HG03565 (cell line): ENCODE data around the gene GALNT3.

Experiments
- ATAC-seq: cut with Tn5 transposase; IDR thresholded peaks from one replicate; pipeline ENCODE4 v1.9.1; 2021; ENCODE audit warnings: mild to moderate bottlenecking, moderate library complexity; ENCODE audit not compliant: unreplicated experiment

Gene GALNT3

DNA sequence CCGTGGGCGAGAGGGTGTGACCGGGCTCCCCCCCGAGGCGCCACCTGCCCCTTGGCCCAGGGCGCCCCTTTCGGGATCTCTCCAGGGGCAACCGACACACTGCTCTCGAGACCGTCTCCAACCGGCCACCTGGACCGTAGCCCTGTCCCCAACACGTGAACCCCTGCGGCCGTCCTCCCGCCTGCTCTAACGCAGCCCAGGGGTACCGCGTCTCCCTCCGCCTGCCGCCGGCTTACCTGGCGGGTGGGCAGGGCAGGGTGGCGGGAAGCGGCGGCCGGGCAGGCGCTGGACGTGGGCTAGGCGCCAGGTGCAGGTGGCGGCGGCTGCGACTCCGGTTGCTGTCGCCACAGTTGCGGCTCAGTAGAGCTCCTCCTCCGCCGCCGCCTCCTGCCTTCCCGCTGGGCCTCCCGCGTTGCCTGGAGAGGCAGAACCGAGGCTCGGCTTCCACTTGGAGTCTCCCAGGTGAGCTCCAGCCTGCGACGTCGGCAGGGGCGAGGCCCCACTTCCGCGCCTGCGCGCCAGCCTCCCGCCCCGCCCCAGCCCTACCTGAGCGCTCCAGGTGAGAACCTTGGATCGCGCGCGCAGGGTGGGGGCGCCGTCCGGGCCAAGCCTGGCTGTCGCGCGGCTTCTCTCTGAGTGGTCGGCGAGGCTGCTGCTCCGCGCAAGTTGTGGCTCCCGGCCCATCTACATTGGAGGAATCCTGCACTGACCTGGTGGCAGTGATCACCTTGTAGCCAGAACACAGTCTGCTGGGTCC lies at the start of gene GALNT3:
Gene GALNT3 (minus strand): TSS at position 469 of the 757 bp plus-strand sequence. CDS start 23,547 bp downstream, outside the sequence.
- peak; percentile 16 for ATAC-seq

- ATAC-seq, result no peak
Measured at GRCh38 chr2:165843351-165843750, 49.3 kb upstream of the GALNT3 start.

DNA sequence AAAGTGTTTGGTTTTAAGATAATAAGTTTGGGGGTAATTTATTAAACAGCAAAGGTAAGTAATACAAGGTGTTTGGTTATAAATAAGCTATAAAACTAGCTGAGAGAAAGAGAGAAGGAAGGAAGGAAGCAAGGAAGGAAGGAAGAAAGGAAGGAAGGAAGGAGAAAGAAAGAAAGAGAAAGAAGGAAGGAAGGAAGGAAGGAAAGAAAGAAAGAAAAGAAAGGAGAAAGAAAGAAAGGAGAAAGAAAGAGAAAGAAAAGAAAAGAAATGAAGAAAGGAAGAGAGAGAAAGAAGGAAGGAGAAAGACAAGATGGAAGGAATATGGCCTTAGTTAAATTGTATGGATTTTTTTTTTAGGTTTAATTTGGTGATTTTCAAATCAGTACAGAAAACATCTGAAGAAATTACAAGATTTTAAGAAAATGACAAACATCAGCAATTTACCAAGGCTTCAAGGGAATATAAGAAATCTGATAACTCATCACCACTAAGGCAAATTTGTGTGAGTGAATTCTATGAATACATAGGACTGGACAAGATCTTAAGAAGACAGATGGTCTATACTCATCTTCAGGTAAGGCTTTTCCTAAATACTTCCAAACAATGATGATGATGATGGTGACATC lies 46.4 kb upstream of the GALNT3 start:
- no peak for ATAC-seq

GRCh38 chr2:165839610-165840009 lies 45.6 kb upstream of the GALNT3 start:
- no peak for ATAC-seq

- ATAC-seq, result no peak
Measured at GRCh38 chr2:165837122-165837521, 43.1 kb upstream of the GALNT3 start.

DNA sequence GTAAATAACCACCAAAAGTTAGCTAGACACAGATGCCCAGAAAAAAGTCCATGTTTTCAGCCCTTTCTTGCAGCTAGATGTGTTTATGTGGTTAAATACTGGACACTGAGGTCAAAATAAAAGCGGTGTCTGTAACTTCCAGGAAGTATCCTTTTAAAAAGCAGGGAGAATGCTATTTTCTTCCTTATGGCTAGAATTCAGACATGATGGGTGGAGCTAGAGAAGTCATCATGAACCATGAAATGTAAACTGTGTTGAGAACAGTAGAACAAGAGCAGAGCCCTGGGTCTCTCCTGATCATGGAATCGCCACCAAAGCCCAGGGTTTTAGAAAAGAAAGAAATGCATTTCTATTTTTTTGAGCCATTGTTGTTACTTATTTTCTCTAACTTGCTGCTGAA lies 41.3 kb upstream of the GALNT3 start:
- ATAC-seq, result no peak

DNA sequence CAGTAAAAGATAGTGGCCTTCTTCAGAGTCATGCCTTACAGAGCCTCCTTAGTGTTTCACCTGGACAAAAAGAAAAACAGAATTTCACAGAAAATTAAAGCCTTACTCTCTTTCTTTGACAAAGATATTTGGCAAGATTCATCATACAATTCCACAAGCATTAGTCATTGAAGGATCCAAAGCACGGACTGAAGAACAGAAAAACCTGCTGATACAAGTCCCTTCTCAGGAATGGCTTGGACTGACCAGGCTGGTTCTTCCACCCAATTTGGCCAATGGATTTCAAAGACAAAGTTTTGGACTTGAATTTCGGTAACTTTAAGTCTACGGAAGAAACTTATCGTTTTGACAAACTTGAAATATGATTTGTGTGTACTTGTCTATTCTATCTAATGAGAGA lies 39.1 kb upstream of the GALNT3 start:
- ATAC-seq, result no peak

DNA sequence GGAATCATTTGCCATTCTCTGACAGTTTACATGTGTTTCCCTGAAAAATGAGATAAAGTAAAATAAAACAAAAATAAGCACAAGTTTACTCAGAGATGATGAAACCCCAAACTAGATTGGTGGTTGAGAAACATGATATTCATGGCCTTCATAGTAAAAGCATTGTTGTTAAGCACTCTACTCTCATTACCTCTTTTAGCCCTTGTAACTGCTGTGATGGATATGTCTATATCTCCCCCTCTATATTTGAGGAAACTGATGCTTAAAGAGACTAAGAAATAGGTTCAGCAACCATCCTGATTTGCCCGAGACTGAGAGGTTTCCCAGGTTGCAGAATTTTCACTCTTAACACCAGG lies 33.9 kb upstream of the GALNT3 start:
- ATAC-seq, result peak; percentile 28

DNA sequence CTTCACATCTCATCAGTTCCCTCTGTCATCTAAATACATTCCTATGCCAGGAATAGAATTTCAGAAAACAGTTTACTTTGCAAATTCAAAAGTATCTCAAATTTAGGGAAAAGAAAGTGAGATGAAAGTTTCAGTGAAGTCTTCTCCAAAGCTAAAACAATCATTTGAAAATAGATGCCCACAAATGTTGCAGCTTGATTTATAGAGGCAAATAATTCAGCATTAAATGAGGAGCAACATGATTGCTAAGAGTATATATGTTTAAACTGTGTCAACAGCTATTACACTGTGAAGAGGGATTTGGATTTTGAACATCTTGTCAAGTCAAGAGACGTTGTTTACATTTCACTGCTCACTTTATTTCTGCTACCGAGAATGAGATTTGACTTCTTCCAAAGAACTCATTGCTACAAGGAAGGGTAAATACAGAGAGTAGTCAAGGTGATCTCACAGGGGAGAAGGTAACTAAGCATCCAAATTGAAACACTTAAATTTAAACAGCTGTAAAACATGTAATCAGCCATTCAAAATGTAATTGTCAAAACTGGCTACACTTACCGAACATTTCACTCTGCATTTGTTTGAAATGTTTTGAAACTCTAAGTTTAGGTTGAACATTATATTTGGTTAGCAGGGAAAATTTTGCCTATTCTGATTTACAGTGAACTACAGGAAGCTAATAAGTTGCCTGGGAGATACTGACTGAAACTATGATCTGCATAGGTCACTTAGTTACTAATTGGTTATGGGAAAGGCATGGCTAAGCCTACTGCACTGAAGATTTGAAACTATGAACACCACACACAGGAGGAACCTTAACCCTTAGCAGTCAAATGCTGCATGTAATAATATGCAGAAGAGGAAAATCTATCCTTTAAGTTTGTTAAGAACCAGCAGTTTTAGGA lies 33.2 kb upstream of the GALNT3 start:
- peak; percentile 49 for ATAC-seq

DNA sequence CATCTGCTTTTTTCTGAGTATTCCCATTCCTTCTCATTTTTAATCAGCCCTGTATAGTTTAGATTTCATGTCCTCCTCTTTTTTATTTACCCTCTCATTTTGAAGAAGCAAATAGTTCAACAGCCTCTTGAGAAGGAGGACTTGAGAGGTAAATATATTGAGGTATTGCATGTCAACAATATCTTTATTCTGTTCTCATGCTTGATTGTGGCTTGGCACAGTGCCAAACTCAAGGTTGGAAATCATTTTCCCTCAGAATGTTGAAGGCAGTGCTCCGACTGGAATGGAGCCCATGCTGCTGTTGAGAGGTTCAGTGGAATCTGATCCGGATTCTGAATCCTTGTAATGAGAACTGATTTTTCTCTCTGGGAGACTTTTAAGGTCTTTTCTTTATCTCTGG lies 31.0 kb upstream of the GALNT3 start:
- ATAC-seq, result no peak

GRCh38 chr2:165820296-165820695 lies 26.2 kb upstream of the GALNT3 start:
- ATAC-seq, result no peak

DNA sequence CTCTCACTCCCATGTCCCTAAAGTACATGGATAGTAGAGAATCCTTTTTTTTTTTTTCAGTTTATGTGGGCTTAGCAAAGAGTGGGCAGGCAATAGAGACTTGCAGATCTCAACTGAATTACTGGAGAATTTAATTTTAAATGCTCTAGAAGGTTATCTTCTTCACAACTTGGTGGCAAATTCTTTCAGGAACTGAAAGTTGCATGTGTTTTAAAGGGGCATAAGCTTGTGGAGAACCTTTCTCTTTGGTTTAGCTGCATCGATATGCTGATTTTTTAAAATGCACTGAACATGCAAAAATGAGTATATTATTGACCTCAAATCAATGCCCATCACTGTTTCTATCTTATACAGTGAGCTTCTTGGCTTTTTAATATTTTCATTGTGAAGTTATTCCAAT lies 24.9 kb upstream of the GALNT3 start:
- ATAC-seq, result no peak

GRCh38 chr2:165815299-165816141 lies 21.5 kb upstream of the GALNT3 start:
- peak; percentile 63 for ATAC-seq

DNA sequence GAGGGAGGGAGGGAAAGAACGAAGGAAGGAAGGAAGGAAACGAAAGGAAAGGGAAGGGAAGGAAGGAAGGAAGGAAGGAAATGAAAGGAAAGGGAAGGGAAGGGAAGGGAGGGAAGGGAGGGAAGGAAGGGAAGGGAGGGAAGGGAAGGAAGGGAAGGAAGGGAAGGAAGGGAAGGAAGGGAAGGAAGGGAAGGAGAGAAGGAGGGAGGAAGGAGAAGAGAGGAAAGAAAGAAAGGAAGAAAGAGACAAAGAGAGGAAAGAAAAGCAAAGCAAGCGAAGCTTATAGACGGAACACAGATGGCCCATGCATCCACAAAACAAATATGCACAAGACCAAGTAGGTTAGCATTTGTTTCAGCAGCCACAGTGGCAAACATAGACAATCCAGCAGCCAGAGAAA lies 20.4 kb upstream of the GALNT3 start:
- ATAC-seq, result no peak

GRCh38 chr2:165811592-165812370 lies 17.7 kb upstream of the GALNT3 start:
- ATAC-seq, result no peak

- ATAC-seq, result no peak
Measured at GRCh38 chr2:165810418-165810817, 16.4 kb upstream of the GALNT3 start.

GRCh38 chr2:165804719-165805118 lies 10.7 kb upstream of the GALNT3 start:
- ATAC-seq, result no peak

- ATAC-seq, result no peak
Measured at GRCh38 chr2:165803123-165803760, 9.2 kb upstream of the GALNT3 start.

DNA sequence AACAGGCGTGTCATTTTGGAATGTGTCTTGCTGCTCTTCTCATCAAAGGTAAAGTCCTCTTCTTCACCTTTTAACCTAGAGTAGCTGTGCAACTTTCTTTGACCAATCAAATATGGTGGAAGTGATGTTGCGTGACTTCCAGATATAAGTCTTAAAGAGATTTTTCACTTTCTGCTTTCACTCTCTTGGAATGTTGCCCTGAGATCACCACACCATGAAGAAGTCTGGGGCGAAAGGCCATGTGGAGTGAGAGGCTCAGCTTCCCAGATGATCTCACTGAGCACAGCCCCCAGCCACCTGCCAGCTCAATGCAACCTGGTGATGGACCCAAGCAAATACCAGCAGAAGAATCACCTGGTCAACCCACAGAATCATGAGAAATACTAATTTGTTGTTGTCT lies 7.1 kb upstream of the GALNT3 start:
- no peak for ATAC-seq
